Measurements from ENCODE around the gene ZMYND8.

The ZMYND8 gene

GRCh38 chr20:47335251-47336128 lies 21.0 kb downstream of the ZMYND8 start:
- CTCF ChIA-PET = interaction anchor here (0.7 kb wide), 1 partner anchor 19 kb away, joined by 3 read pairs; no protein-coding TSS in a partner anchor
- DNase-seq (ENCODE audit: extremely low spot score) = no peak
- TF ChIP-seq SUZ12 (IDR thresholded peaks at IDR 0.05) = no peak
- TF ChIP-seq ZNF384 (IDR thresholded peaks at IDR 0.05) = no peak
- no peak for TF ChIP-seq NFRKB (IDR thresholded peaks at IDR 0.05)
- TF ChIP-seq PKNOX1 (IDR thresholded peaks at IDR 0.05) = no peak
- TF ChIP-seq FOXM1 (IDR thresholded peaks at IDR 0.05; ENCODE audit: borderline replicate concordance) = no peak
- no peak for TF ChIP-seq TARDBP (IDR thresholded peaks at IDR 0.05)
- POLR2A ChIA-PET = interaction anchor here (1.1 kb wide), 1 partner anchor 21 kb away, joined by 4 read pairs; the partner anchor contains the start of gene ZMYND8

- TF ChIP-seq HDGF (IDR thresholded peaks at IDR 0.05; ENCODE audit: borderline replicate concordance) (no peak), SUZ12 (IDR thresholded peaks at IDR 0.05) (no peak), ARNT (IDR thresholded peaks at IDR 0.05) (no peak), L3MBTL2 (conservative IDR thresholded peaks at IDR 0.05) (no peak)
- ChIA-PET CTCF (no interaction called here), POLR2A (no interaction called here)
- DNase-seq (ENCODE audit: extremely low spot score) = no peak
Measured at GRCh38 chr20:47334022-47334551, 22.4 kb downstream of the ZMYND8 start.

GRCh38 chr20:47332381-47333206 lies 23.9 kb downstream of the ZMYND8 start:
- no peak for TF ChIP-seq PKNOX1 (IDR thresholded peaks at IDR 0.05)
- CTCF ChIA-PET = no interaction called here
- POLR2A ChIA-PET = no interaction called here
- DNase-seq (ENCODE audit: extremely low spot score) = no peak

- POLR2A ChIA-PET = interaction anchor here (1.0 kb wide), 1 partner anchor 30 kb away, joined by 3 read pairs; no protein-coding TSS in a partner anchor
- TF ChIP-seq CTBP1 (IDR thresholded peaks at IDR 0.05; ENCODE audit: borderline replicate concordance) = no peak
- TF ChIP-seq FOXK2 (IDR thresholded peaks at IDR 0.05) = no peak
- no peak for TF ChIP-seq PKNOX1 (IDR thresholded peaks at IDR 0.05)
- no peak for TF ChIP-seq NFRKB (IDR thresholded peaks at IDR 0.05)
- no peak for TF ChIP-seq L3MBTL2 (conservative IDR thresholded peaks at IDR 0.05)
- no peak for TF ChIP-seq ELF4 (IDR thresholded peaks at IDR 0.05)
- no peak for TF ChIP-seq FOXM1 (IDR thresholded peaks at IDR 0.05; ENCODE audit: borderline replicate concordance)
- no peak for TF ChIP-seq ZNF384 (IDR thresholded peaks at IDR 0.05)
- TF ChIP-seq ARNT (IDR thresholded peaks at IDR 0.05) = no peak
- TF ChIP-seq TARDBP (IDR thresholded peaks at IDR 0.05) = no peak
- no peak for TF ChIP-seq SUZ12 (IDR thresholded peaks at IDR 0.05)
- TF ChIP-seq FOXA1 (IDR thresholded peaks at IDR 0.05) = no peak
- no peak for TF ChIP-seq LEF1 (IDR thresholded peaks at IDR 0.05; ENCODE audit: borderline replicate concordance)
- TF ChIP-seq HDGF (IDR thresholded peaks at IDR 0.05; ENCODE audit: borderline replicate concordance) = no peak
- TF ChIP-seq SP1 (IDR thresholded peaks at IDR 0.05) = no peak
- TF ChIP-seq BHLHE40 (IDR thresholded peaks at IDR 0.05; ENCODE audit: borderline replicate concordance) = no peak
- CTCF ChIA-PET = interaction anchor here (0.7 kb wide), 1 partner anchor 57 kb away, joined by 3 read pairs; no protein-coding TSS in a partner anchor
- DNase-seq (ENCODE audit: extremely low spot score) = no peak
Measured at GRCh38 chr20:47330933-47331708, 25.4 kb downstream of the ZMYND8 start.

GRCh38 chr20:47330071-47330470 lies 26.4 kb downstream of the ZMYND8 start:
- no peak for DNase-seq (ENCODE audit: extremely low spot score)
- POLR2A ChIA-PET = interaction anchor here (1.4 kb wide), 1 partner anchor 30 kb away, joined by 4 read pairs; no protein-coding TSS in a partner anchor
- no peak for TF ChIP-seq L3MBTL2 (conservative IDR thresholded peaks at IDR 0.05)
- no peak for TF ChIP-seq SP1 (IDR thresholded peaks at IDR 0.05)
- no peak for TF ChIP-seq ARNT (IDR thresholded peaks at IDR 0.05)
- no peak for TF ChIP-seq ZNF384 (IDR thresholded peaks at IDR 0.05)
- TF ChIP-seq FOXA1 (IDR thresholded peaks at IDR 0.05) = no peak
- CTCF ChIA-PET = interaction anchor here (0.9 kb wide), 1 partner anchor 1563 kb away, joined by 3 read pairs; no protein-coding TSS in a partner anchor

GRCh38 chr20:47328129-47328528 lies 28.4 kb downstream of the ZMYND8 start:
- DNase-seq (ENCODE audit: extremely low spot score) = no peak
- CTCF ChIA-PET = interaction anchor here (1.0 kb wide), 1 partner anchor 8 kb away, joined by 4 read pairs; no protein-coding TSS in a partner anchor
- no peak for TF ChIP-seq FOXK2 (IDR thresholded peaks at IDR 0.05)
- TF ChIP-seq ELF4 (IDR thresholded peaks at IDR 0.05) = no peak
- TF ChIP-seq SP1 (IDR thresholded peaks at IDR 0.05) = no peak
- no peak for TF ChIP-seq PKNOX1 (IDR thresholded peaks at IDR 0.05)
- TF ChIP-seq TARDBP (IDR thresholded peaks at IDR 0.05) = no peak
- no peak for TF ChIP-seq FOXA1 (IDR thresholded peaks at IDR 0.05)
- no peak for TF ChIP-seq L3MBTL2 (conservative IDR thresholded peaks at IDR 0.05)
- TF ChIP-seq FOXM1 (IDR thresholded peaks at IDR 0.05; ENCODE audit: borderline replicate concordance) = no peak
- TF ChIP-seq BHLHE40 (IDR thresholded peaks at IDR 0.05; ENCODE audit: borderline replicate concordance) = no peak
- no peak for TF ChIP-seq CTBP1 (IDR thresholded peaks at IDR 0.05; ENCODE audit: borderline replicate concordance)
- TF ChIP-seq ARNT (IDR thresholded peaks at IDR 0.05) = no peak
- no peak for TF ChIP-seq HDGF (IDR thresholded peaks at IDR 0.05; ENCODE audit: borderline replicate concordance)
- no peak for TF ChIP-seq NFRKB (IDR thresholded peaks at IDR 0.05)
- POLR2A ChIA-PET = interaction anchor here (0.8 to 1.9 kb wide), 3 partner anchors 11 to 31 kb away, joined by 3 to 5 read pairs (median 4); no protein-coding TSS in a partner anchor
